Lung (tissue), 12 donors: ENCODE measurements around the gene GRK7. TPM values are rescaled to one million over a fixed set of nuclear protein-coding genes. Genes with fewer than 3 reads are reported as not detected.

ENCODE experiments used
- ATAC-seq: fragments of 200-7000 bp; cut with Tn5 transposase; one replicate; pipeline ENCODE4 v1.9.1; 2020; ENCODE audit warnings: moderate number of reproducible peaks; ENCODE audit not compliant: insufficient read depth, low FRiP score
- DNase-seq, 3 donors: peaks; one replicate each; pipeline ENCODE4 v3.0.0-alpha.2; 2013 to 2017
- H3K27ac ChIP-seq, 2 donors: one replicate each; pipeline ENCODE4 v1.5.1; 2013; ENCODE audit warnings: mild to moderate bottlenecking in 2 of 2, moderate library complexity in 2 of 2, control low read depth in 1 of 2, inconsistent platforms in 1 of 2, low read depth in 1 of 2, low read length in 1 of 2
- H3K27me3 ChIP-seq, 3 donors: one replicate each; pipeline ENCODE4 v1.5.1; 2013; ENCODE audit warnings: low read length in 2 of 3; ENCODE audit not compliant: control insufficient read depth in 3 of 3, insufficient read depth in 3 of 3
- H3K36me3 ChIP-seq, 4 donors: one replicate each; pipeline ENCODE4 v1.5.1; 2013; ENCODE audit warnings: low read length in 4 of 4, mild to moderate bottlenecking in 1 of 4, moderate library complexity in 1 of 4; ENCODE audit not compliant: control insufficient read depth in 4 of 4, insufficient read depth in 4 of 4
- H3K4me1 ChIP-seq, 5 donors: one replicate each; pipeline ENCODE4 v1.5.1; 2013; ENCODE audit warnings: low read length in 5 of 5, mild to moderate bottlenecking in 2 of 5, moderate library complexity in 1 of 5; ENCODE audit not compliant: control insufficient read depth in 5 of 5, insufficient read depth in 5 of 5
- H3K4me3 ChIP-seq: one replicate; pipeline ENCODE4 v1.5.1; 2013; ENCODE audit warnings: mild to moderate bottlenecking, control low read depth, moderate library complexity
- H3K9ac ChIP-seq, 2 donors: one replicate each; pipeline ENCODE4 v1.5.1; 2013; ENCODE audit warnings: low read length in 2 of 2, control low read depth in 1 of 2; ENCODE audit not compliant: insufficient read depth in 1 of 2
- H3K9me3 ChIP-seq, 4 donors: one replicate each; pipeline ENCODE4 v1.5.1; 2013; ENCODE audit warnings: low read length in 3 of 4, mild to moderate bottlenecking in 1 of 4, moderate library complexity in 1 of 4; ENCODE audit not compliant: control insufficient read depth in 4 of 4, insufficient read depth in 3 of 4
- WGBS, 2 donors: extraction: QIAGEN DNeasy Blood & Tissue Kit; methylation state at CpG; one replicate each; pipeline ENCODE4 v1.1.7; 2013; 5-methylcytosine and 5-hydroxymethylcytosine counted together
- polyA plus RNA-seq, 2 donors: library from polyadenylated mRNA; stranded (reverse); fragments of 200-250 nt; gene quantifications; one replicate each; pipeline ENCODE4 v1.2.1, GENCODE V29; 2013
- total RNA-seq, 2 donors: library from RNA; depleted of rRNA in 1 of 2; stranded (reverse); fragments of >200 nt in 1 of 2; gene quantifications; one replicate each; pipeline ENCODE4 v1.2.1, GENCODE V29; 2014 to 2021
- TF ChIP-seq, protein P1 (sequence below): IDR thresholded peaks from 2 replicates; pipeline ENCODE4 v1.5.1; 2012; ENCODE audit warnings: mild to moderate bottlenecking; ENCODE audit errors: control extremely low read depth, extremely low read depth
- donor health status: control.
- donor health status: control.
- donor health status: Bipolar disorder and iron deficiency.
- donor health status: healthy.
- donor health status: DM: yes; HTN: yes; CAD: no.

GRK7 gene
- total and polyA plus RNA-seq, 4 donors: 0.06 to 0.12 (median 0.06) TPM; not detected in 1

DNA sequence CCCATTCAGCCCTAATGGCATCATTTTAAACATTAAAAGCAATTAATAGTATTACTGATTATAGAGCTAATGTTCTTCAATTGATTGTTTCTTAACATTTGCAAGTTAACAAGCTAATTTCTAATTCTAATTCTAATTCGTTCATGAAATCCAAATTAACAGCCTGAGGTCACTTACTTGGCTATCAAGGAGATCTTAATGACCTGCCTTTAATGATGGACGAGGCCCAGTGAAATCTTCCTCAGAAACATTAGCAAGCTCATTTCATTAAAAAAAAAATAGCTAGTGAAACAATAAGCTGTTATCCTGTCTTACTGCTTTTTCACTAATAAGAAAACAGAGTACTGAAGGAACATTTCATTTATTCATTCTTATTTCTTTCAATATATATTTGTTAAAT lies 40.6 kb upstream of the GRK7 start:
- Histone ChIP-seq H3K4me1 (no peaks in the 10 kb centered on the region), H3K27me3 (no peaks in the 10 kb centered on the region), H3K9me3 (no peaks in the 10 kb centered on the region), H3K36me3 (no peaks in the 10 kb centered on the region), H3K4me3 (no peak overlapping the region), H3K27ac (no peak overlapping the region), H3K9ac (no peak overlapping the region)
- ATAC-seq (no peak), DNase-seq (no peak)
- 87 to 94% methylated on average over 2 of the region's 2 CpGs for WGBS, 2 donors
- TF ChIP-seq, protein P1, sequence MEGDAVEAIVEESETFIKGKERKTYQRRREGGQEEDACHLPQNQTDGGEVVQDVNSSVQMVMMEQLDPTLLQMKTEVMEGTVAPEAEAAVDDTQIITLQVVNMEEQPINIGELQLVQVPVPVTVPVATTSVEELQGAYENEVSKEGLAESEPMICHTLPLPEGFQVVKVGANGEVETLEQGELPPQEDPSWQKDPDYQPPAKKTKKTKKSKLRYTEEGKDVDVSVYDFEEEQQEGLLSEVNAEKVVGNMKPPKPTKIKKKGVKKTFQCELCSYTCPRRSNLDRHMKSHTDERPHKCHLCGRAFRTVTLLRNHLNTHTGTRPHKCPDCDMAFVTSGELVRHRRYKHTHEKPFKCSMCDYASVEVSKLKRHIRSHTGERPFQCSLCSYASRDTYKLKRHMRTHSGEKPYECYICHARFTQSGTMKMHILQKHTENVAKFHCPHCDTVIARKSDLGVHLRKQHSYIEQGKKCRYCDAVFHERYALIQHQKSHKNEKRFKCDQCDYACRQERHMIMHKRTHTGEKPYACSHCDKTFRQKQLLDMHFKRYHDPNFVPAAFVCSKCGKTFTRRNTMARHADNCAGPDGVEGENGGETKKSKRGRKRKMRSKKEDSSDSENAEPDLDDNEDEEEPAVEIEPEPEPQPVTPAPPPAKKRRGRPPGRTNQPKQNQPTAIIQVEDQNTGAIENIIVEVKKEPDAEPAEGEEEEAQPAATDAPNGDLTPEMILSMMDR: no peak

DNA sequence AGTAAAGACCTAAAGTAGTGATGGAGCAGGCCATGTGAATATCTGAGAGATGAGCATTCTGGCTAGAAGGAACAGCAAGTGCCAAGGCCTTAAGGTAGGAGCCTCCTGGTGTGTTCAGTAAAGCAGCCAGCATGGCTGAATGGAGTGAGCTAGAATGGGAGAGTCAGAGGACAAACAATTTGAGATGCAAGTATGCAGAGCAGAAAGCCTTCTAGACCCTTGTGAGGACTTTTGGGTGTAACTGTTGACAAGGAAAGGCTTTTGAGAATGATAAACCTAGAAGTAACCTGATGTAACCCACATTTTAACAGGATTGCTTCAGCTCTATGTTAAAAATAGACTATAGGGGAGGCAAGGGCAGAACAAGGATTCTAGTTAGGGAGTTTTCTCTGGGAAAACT lies 40.0 kb upstream of the GRK7 start:
- no peaks in the 10 kb centered on the region for H3K4me1 ChIP-seq
- DNase-seq: no peak

DNA sequence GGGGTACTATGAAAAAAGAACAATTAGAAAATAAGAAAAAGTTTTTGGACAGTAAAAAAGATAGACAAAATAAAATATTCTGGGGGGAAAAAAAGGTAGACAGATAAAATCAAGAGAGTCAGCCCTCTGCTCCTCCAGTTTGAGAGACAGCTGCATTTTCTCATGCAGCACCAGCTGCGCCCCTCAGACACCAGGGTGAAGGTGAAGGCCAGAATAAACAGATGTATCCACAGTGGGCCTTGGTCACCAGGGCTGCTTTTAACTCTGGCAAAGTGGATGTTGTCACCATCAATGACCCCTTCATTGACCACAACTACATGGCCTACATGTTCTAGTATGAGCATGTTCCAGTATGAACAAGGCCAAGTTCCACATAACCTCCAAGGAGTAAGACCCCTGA lies 39.0 kb upstream of the GRK7 start:
- no peaks in the 10 kb centered on the region for H3K36me3 ChIP-seq
- H3K9me3 ChIP-seq: no peaks in the 10 kb centered on the region
- 95 to 98% methylated on average over 1 of the region's 1 CpG for WGBS, 2 donors
- H3K27me3 ChIP-seq: no peaks in the 10 kb centered on the region
- no peaks in the 10 kb centered on the region for H3K4me1 ChIP-seq
- no peak for DNase-seq
- no peak overlapping the region for H3K27ac ChIP-seq
- no peak overlapping the region for H3K4me3 ChIP-seq
- ATAC-seq: no peak
- H3K9ac ChIP-seq: no peak overlapping the region
- TF ChIP-seq, protein P1: no peak

More for the DNA sequence above, 40.0 kb upstream of the GRK7 start:
- Histone ChIP-seq H3K27me3 (no peaks in the 10 kb centered on the region), H3K9ac (no peak overlapping the region), H3K36me3 (no peaks in the 10 kb centered on the region), H3K27ac (no peak overlapping the region), H3K9me3 (no peaks in the 10 kb centered on the region), H3K4me3 (no peak overlapping the region)
- ATAC-seq: no peak
- TF ChIP-seq, protein P1: no peak

DNA sequence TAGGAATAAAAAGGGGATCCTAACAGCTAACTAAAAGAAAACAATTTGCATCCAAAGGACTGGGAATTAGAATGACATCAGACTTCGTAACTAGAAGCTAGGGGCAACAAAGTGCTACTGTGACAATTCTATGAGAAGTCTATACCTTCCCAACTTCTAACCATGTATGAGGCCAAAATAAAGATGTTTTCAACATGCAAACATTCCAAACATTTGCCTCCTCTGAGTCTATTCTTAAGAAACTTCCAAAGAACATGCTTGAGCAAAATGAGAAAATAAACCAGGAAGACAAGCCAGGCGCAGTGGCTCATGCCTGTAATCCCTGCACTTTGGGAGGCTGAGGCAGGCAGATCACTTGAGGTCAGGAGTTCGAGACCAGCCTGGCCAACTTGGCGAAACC lies 38.2 kb upstream of the GRK7 start:
- TF ChIP-seq, protein P1: no peak
- Histone ChIP-seq H3K9me3 (no peaks in the 10 kb centered on the region), H3K27ac (no peak overlapping the region), H3K9ac (no peak overlapping the region), H3K4me3 (no peak overlapping the region), H3K27me3 (no peaks in the 10 kb centered on the region), H3K4me1 (no peaks in the 10 kb centered on the region), H3K36me3 (no peaks in the 10 kb centered on the region)
- ATAC-seq: no peak
- WGBS, 2 donors: 95 to 97% methylated on average over 4 of the region's 4 CpGs
- DNase-seq: no peak
